ENCODE results near the gene SUSD3. TPM values are rescaled to one million over a fixed set of nuclear protein-coding genes. Genes with fewer than 3 reads are reported as not detected.

The SUSD3 gene
- total RNA-seq, 1 donor from 2014 or later: 36.4 TPM

DNA sequence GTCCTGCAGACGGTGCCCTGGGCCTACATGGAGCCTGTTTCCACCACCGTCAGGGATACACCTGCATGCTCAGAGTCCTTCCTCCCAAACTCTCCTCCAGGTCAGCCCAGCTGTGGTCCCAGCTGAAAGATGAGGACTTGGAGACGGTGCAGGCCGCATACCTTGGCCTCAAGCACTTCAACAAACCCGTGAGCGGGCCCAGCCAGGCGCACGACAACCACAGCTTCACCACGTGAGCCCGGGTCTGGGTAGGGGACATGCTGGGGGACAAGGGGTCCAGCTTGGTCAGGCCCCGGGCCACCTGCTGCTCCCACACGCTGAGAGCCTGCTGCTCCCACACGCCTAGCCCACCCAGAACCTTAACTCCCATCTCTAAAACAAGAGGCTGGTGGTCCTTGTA, 20.9 kb downstream of the SUSD3 start:
- H3K4me1 Mint-ChIP-seq (ENCODE audit: low read depth): peaks cover 19% of the 10 kb centered on the region
- H3K9me3 Mint-ChIP-seq: peaks cover 4% of the 10 kb centered on the region
- DNase-seq (ENCODE audit: low spot score): no peak
- H3K27me3 Mint-ChIP-seq (ENCODE audit: low read depth): no peaks in the 10 kb centered on the region
- H3K36me3 Mint-ChIP-seq (ENCODE audit: low read depth): peaks cover 46% of the 10 kb centered on the region
- intact Hi-C loops (cut with micrococcal nuclease): no loop called here
- H3K27ac Mint-ChIP-seq: no peak overlapping the region
- no peak overlapping the region for H3K4me3 Mint-ChIP-seq (ENCODE audit: low read depth)

DNA sequence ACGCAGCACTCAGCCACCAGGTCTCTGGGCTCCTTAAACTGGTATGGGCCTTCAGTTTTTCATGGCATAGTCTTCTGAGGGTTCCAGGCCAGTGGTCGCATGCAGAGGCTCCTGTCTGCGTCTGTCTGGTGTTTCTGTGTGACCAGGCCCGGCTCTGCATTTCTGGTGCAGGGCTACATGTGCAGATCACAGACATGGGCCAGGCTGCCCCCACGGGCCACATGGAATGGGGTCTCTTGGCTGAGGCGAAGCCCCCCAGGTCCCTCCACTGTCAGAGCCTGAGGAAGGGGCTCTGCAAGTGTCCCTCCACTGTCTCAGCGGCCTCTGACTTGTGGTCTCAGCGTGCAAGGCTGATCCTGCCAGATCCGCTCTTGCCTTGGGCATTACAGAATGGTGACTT, 21.9 kb downstream of the SUSD3 start:
- intact Hi-C loops (cut with micrococcal nuclease): no loop called here
- Mint-ChIP-seq H3K36me3 (ENCODE audit: low read depth) (peaks cover 54% of the 10 kb centered on the region), H3K4me3 (ENCODE audit: low read depth) (no peak overlapping the region), H3K9me3 (peaks cover 4% of the 10 kb centered on the region), H3K27ac (peak overlapping the region; percentile 42), H3K4me1 (ENCODE audit: low read depth) (peaks cover 15% of the 10 kb centered on the region), H3K27me3 (ENCODE audit: low read depth) (no peaks in the 10 kb centered on the region)
- DNase-seq (ENCODE audit: low spot score): no peak

DNA sequence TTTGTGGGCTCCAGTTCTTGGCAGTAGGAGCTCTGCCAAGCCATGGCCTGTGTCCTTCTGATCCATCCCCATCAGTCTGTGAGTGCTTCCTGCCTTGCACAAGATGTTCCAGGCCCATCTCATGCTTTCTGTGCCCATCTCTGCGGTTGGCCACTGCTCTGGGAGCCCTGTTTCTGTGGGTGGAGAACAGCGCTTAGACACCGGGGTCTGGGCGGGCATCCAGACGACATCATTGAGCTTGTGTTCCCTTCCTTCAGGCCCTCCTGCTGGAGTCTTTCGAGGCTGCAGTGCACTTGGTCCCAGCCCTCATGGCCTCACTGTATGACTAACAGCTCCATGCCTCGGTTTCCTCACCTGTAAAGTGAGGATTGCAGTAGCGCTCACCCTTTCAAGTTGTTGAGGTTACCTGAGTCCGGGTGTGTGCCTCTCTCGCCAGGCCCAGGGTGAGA, 22.6 kb downstream of the SUSD3 start:
- Mint-ChIP-seq H3K36me3 (ENCODE audit: low read depth) (peaks cover 59% of the 10 kb centered on the region), H3K4me3 (ENCODE audit: low read depth) (no peak overlapping the region), H3K27ac (peak overlapping the region; percentile 42), H3K4me1 (ENCODE audit: low read depth) (peaks cover 15% of the 10 kb centered on the region), H3K27me3 (ENCODE audit: low read depth) (no peaks in the 10 kb centered on the region), H3K9me3 (peaks cover 9% of the 10 kb centered on the region)
- intact Hi-C loops (cut with micrococcal nuclease): no loop called here
- DNase-seq (ENCODE audit: low spot score): no peak

DNA sequence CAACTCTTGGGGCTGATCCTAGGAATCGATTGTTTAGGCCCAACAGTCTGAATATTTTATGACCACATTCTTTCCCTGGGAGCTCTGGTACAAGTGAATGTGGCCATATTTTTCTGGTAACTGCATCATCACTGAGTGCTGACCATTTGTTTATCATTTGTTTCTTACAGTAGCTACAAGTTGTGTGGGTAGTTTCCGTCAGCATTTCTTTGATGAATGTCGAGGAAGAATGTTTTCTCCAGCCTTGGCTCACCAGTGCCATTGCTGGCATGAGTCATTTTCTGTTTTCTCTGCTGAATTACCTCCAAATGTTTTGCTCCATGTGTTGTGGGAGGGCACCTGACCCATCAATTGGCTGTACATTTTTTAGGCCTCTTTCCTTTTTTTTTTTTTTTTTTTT, 23.4 kb downstream of the SUSD3 start:
- Mint-ChIP-seq H3K27ac (peak overlapping the region; percentile 67), H3K9me3 (peaks cover 9% of the 10 kb centered on the region)

DNA sequence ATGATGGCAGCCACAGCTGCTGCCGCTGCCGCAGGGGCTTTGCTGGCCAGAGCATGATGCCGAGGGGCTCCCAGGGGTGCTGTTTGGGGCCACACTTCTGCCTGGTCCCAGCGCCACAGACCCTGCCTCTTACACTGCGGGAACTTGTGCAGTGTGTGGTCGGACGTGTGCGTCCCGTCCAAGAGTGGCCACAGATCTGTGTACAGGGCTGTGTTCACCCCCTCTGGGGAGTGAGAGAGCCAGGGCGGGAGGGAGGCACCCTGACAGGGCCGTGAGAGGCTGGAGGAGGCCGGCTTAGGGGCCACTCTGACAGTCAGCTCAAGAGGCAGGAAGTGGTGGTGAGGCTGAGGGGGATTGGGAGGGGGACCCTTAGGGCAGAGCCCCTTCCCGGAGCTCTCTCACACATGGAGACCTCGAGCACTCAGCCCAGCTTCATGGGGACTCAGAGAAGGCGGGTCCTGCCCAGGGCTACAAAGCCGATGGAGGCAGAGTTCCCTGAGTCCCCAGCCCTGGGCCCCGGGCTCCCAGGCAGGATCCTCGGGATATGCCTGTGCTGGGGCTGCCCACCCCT, 24.4 kb downstream of the SUSD3 start:
- H3K27me3 Mint-ChIP-seq (ENCODE audit: low read depth): no peaks in the 10 kb centered on the region
- H3K36me3 Mint-ChIP-seq (ENCODE audit: low read depth): peaks cover 65% of the 10 kb centered on the region
- peaks cover 18% of the 10 kb centered on the region for H3K4me1 Mint-ChIP-seq (ENCODE audit: low read depth)
- peaks cover 9% of the 10 kb centered on the region for H3K9me3 Mint-ChIP-seq
- no peak for DNase-seq (ENCODE audit: low spot score)
- H3K4me3 Mint-ChIP-seq (ENCODE audit: low read depth): no peak overlapping the region
- intact Hi-C loops (cut with micrococcal nuclease): no loop called here
- H3K27ac Mint-ChIP-seq: peak overlapping the region; percentile 90

More for the DNA sequence above, 23.4 kb downstream of the SUSD3 start:
- Mint-ChIP-seq H3K4me3 (ENCODE audit: low read depth) (no peak overlapping the region), H3K4me1 (ENCODE audit: low read depth) (peaks cover 18% of the 10 kb centered on the region), H3K36me3 (ENCODE audit: low read depth) (peaks cover 65% of the 10 kb centered on the region), H3K27me3 (ENCODE audit: low read depth) (no peaks in the 10 kb centered on the region)
- intact Hi-C loops (cut with micrococcal nuclease): no loop called here
- no peak for DNase-seq (ENCODE audit: low spot score)

DNA sequence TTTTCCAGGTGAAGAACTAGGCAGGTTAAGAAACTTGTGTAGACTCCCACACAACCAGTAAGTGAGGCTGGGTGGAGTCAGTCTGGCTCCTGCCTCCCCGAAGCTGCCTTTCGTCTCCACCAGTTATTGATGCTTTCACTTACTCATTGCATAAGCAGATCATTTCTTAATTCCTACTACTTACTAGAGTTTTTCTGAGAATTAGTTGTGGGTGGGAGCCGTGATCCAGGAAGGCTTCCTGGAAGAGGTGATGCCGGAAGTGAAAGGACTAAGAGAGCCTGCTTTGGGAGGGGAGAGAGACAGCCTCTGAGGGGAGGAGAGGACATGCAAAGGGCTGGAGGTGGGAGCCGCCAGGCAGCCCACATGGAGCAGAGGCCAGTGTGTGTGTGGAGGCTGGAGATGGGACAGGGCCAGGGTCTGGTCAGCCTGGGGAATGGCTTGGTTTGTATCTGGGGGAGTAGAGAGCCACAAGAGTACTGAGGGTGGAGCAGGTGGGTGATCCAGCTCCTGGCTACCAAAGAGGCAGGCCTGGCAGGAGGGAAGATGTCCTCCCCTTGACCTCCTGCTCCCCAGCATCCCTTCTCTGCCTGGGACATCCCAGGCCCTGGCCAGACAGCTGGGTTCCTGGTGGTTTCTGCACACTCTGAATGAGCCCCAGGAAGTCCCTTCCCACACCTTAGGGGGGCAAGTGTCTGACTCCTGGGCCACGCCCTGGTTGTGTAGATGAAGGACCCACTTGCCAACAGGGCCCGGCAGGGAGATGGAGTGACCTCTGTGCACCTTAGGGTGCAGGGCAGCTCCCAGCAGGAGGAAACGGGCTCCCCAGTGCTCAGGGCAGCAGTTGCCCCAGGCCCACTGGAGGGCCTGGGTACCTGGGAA, 25.3 kb downstream of the SUSD3 start:
- H3K27ac Mint-ChIP-seq: peak overlapping the region; percentile 90
- H3K36me3 Mint-ChIP-seq (ENCODE audit: low read depth): peaks cover 71% of the 10 kb centered on the region
- intact Hi-C loops (cut with micrococcal nuclease): no loop called here
- peak overlapping the region; percentile 5 for H3K4me3 Mint-ChIP-seq (ENCODE audit: low read depth)
- H3K4me1 Mint-ChIP-seq (ENCODE audit: low read depth): peaks cover 18% of the 10 kb centered on the region
- peaks cover 9% of the 10 kb centered on the region for H3K9me3 Mint-ChIP-seq
- no peaks in the 10 kb centered on the region for H3K27me3 Mint-ChIP-seq (ENCODE audit: low read depth)
- no peak for DNase-seq (ENCODE audit: low spot score)

DNA sequence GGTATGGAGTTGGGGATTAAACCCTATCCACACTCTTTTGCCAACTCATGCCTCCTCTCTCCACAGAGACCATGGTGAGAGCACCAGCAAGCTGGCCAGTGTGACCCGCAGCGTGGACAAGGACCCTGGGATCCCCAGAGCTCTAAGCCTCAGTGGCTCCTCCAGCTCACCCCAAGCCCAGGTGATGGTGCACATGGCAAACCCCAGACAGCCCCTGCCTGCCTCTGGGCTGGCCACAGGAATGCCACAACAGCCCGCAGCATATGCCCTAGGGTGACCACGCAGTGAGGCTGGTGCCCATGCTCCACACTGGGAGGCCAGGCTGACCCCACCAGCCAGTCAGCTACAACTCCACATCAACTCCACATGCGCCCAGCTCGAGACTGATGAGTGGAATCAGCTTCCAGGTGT, 26.0 kb downstream of the SUSD3 start:
- H3K4me1 Mint-ChIP-seq (ENCODE audit: low read depth): peaks cover 18% of the 10 kb centered on the region
- no peak for DNase-seq (ENCODE audit: low spot score)
- peaks cover 9% of the 10 kb centered on the region for H3K9me3 Mint-ChIP-seq
- H3K27ac Mint-ChIP-seq: no peak overlapping the region
- intact Hi-C loops (cut with micrococcal nuclease): no loop called here
- H3K36me3 Mint-ChIP-seq (ENCODE audit: low read depth): peaks cover 78% of the 10 kb centered on the region
- no peaks in the 10 kb centered on the region for H3K27me3 Mint-ChIP-seq (ENCODE audit: low read depth)
- H3K4me3 Mint-ChIP-seq (ENCODE audit: low read depth): no peak overlapping the region

DNA sequence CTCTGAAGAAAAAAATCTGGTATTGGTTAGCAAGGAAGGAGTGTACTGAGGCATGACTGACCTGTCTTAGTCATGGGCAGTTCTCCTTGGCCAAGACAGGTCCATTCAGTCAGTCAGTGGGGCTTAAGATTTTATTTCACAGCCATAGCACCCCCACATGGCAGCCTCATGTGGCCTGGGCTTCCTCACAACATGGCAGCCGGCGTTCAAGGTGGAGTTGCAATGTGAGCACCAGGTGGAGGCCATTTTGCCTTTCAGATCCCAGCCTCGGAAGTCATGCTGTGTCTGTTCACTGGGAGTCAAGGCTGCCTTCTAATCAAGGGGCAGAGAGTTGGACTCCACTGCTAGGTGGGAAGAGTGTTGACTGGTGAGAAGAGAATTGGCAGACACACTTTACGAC, 27.2 kb downstream of the SUSD3 start:
- DNase-seq (ENCODE audit: low spot score): no peak
- Mint-ChIP-seq H3K36me3 (ENCODE audit: low read depth) (peaks cover 81% of the 10 kb centered on the region), H3K27ac (peak overlapping the region; percentile 28), H3K9me3 (peaks cover 19% of the 10 kb centered on the region), H3K27me3 (ENCODE audit: low read depth) (no peaks in the 10 kb centered on the region), H3K4me1 (ENCODE audit: low read depth) (peaks cover 21% of the 10 kb centered on the region), H3K4me3 (ENCODE audit: low read depth) (no peak overlapping the region)
- intact Hi-C loops (cut with micrococcal nuclease): no loop called here

DNA sequence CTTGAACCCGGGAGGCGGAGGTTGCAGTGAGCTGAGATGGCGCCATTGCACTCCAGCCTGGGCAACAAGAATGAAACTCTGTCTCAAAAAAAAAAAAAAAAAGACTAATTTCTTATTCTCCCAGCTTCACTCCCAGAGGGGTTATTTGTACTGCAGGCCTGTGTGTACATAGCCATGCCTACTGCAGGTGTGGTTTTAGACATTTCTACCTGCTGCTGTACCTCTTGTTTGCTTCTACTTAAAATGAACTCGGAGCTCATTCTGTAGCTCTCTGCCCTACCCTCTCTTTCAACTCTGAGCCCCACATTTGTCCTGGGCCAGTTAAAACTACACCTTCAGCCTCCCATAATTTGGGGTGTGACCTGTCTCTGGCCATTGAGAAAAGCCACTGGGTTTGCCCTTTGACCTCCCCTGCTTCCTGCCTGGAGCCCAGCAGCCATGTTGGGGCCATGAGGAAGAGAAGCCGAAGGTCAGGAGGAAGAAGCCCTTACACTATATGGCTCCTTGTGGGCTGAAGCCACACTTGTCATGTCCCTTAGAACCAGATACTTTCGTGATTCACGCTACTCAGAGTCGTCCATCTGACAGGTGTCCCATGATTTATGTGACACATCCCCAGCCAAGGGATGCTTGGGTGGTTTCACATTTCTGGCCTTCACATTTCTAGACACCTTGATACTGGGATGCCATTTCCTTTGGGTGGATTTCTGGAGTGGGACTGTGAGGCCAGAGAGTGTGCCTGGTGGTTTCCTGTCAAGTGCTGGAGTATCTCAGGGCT, 28.1 kb downstream of the SUSD3 start:
- intact Hi-C loops (cut with micrococcal nuclease): no loop called here
- Mint-ChIP-seq H3K27ac (peak overlapping the region; percentile 28), H3K9me3 (peaks cover 26% of the 10 kb centered on the region), H3K4me3 (ENCODE audit: low read depth) (no peak overlapping the region), H3K4me1 (ENCODE audit: low read depth) (peaks cover 27% of the 10 kb centered on the region), H3K36me3 (ENCODE audit: low read depth) (peaks cover 80% of the 10 kb centered on the region), H3K27me3 (ENCODE audit: low read depth) (no peaks in the 10 kb centered on the region)
- DNase-seq (ENCODE audit: low spot score): no peak

DNA sequence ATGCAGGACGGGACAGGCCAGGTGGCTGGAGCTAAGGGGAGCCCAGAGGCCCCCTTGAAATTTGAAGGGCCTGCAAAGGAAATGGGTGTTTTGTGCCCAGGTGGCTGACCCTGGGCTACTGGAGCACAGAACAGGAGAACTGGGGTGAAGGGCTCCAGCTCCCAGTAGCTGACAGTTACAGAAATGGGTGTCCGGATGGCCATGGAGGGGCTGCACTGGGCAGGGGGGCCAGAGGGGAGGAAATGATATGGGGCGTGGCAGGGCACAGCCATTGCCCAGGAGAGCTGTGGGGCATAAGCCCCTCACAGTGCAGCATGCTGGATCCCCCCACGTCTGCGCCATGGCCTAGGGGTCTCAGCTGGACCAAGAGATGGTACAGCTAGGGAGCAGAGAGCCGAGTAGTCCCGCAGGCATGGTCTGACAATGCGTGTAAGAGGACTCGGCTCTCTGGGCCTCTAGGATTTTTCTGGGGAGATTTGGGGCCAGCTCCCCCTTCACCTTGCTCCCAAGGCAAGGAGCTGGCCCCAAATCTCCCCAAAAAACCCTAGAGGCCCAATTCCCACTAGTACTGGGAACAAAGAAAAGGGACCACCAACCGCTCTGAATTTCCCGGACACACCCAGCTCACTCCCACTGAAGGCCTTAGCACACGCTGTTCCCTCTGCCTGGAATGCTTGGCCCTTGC, 29.6 kb downstream of the SUSD3 start:
- DNase-seq (ENCODE audit: low spot score): no peak
- peaks cover 79% of the 10 kb centered on the region for H3K36me3 Mint-ChIP-seq (ENCODE audit: low read depth)
- H3K27me3 Mint-ChIP-seq (ENCODE audit: low read depth): no peaks in the 10 kb centered on the region
- intact Hi-C loops (cut with micrococcal nuclease): no loop called here
- H3K9me3 Mint-ChIP-seq: peaks cover 32% of the 10 kb centered on the region
- peaks cover 33% of the 10 kb centered on the region for H3K4me1 Mint-ChIP-seq (ENCODE audit: low read depth)
- no peak overlapping the region for H3K4me3 Mint-ChIP-seq (ENCODE audit: low read depth)
- H3K27ac Mint-ChIP-seq: no peak overlapping the region

DNA sequence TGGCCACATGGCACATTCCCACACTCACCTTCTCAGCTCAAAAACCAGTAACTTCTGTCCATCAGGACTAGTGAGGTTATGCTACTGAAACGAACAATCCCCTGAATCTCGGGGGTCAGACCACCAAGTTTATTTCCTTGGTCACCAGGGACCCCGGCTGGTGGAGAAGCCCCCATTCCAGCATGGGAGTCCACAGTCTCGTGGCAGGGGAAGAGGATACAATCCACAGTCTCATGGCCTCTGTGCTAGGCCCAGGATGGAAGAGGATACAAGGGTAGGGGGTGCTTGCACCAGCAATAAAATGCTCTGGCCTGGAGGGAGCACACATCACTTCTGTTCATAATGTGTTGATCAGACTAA, 30.1 kb downstream of the SUSD3 start:
- H3K27ac Mint-ChIP-seq: no peak overlapping the region
- intact Hi-C loops (cut with micrococcal nuclease): no loop called here

DNA sequence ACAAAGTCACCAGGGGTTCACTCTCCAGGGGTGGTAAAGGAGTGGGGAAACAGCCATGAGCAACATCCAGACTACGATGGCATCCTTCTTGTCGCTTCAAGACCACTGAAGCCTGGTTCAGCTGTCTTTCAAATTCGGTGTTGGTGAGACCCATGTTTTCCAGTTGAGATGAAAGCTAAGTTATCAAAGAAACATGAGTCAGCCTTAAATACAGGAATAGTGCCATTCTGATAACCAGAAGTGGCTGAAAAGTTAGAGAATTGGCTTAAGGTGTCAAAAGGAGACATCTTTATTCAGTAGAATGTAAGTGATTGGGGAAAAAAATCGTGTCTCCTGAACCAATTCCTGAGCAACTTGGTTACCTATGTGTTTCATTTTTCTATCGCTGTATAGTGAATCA, 30.5 kb downstream of the SUSD3 start:
- Mint-ChIP-seq H3K4me3 (ENCODE audit: low read depth) (no peak overlapping the region), H3K4me1 (ENCODE audit: low read depth) (peaks cover 36% of the 10 kb centered on the region), H3K36me3 (ENCODE audit: low read depth) (peaks cover 71% of the 10 kb centered on the region), H3K27ac (no peak overlapping the region), H3K27me3 (ENCODE audit: low read depth) (no peaks in the 10 kb centered on the region), H3K9me3 (peaks cover 29% of the 10 kb centered on the region)
- intact Hi-C loops (cut with micrococcal nuclease): no loop called here
- no peak for DNase-seq (ENCODE audit: low spot score)

More for the DNA sequence above, 30.1 kb downstream of the SUSD3 start:
- Mint-ChIP-seq H3K27me3 (ENCODE audit: low read depth) (no peaks in the 10 kb centered on the region), H3K4me3 (ENCODE audit: low read depth) (no peak overlapping the region), H3K36me3 (ENCODE audit: low read depth) (peaks cover 75% of the 10 kb centered on the region), H3K9me3 (peaks cover 30% of the 10 kb centered on the region), H3K4me1 (ENCODE audit: low read depth) (peaks cover 35% of the 10 kb centered on the region)
- no peak for DNase-seq (ENCODE audit: low spot score)
